Suprapubic skin (tissue), 4 donors: Measurements from ENCODE around the gene CAMTA2. TPM values are rescaled to one million over a fixed set of nuclear protein-coding genes. Genes with fewer than 3 reads are reported as not detected.

Source experiments
- DNase-seq, 2 donors: peaks; one replicate each; pipeline ENCODE4 v3.0.0-alpha.2; 2019; ENCODE audit warnings: low spot score in 2 of 2
- H3K27ac ChIP-seq: fragments of 200-600 bp; sonication (generic); one replicate; pipeline ENCODE4 v1.5.1; 2019
- H3K27me3 ChIP-seq: fragments of 200-600 bp; sonication (generic); one replicate; pipeline ENCODE4 v1.5.1; 2019
- H3K36me3 ChIP-seq: fragments of 200-600 bp; sonication (generic); one replicate; pipeline ENCODE4 v1.5.1; 2019
- H3K4me1 ChIP-seq: fragments of 200-600 bp; sonication (generic); one replicate; pipeline ENCODE4 v1.5.1; 2019
- H3K4me3 ChIP-seq: fragments of 200-600 bp; sonication (generic); one replicate; pipeline ENCODE4 v1.5.1; 2019; ENCODE audit warnings: mild to moderate bottlenecking
- H3K9me3 ChIP-seq: fragments of 200-600 bp; sonication (generic); one replicate; pipeline ENCODE4 v1.5.1; 2019
- EP300 ChIP-seq: sonication (generic); formaldehyde crosslinking; IDR thresholded peaks from one replicate; pipeline ENCODE4 v1.6.1; 2017; ENCODE audit warnings: antibody characterized with exemption
- POLR2A ChIP-seq, 2 donors: fragments of 450-650 bp; IDR thresholded peaks; one replicate each; pipeline ENCODE4 v1.6.1; 2017; ENCODE audit warnings: antibody characterized with exemption in 2 of 2, mild to moderate bottlenecking in 2 of 2, moderate library complexity in 2 of 2
- POLR2AphosphoS5 ChIP-seq, 3 donors: sonication (generic); formaldehyde crosslinking; IDR thresholded peaks; one replicate each; pipeline ENCODE4 v1.6.1; 2017; ENCODE audit warnings: antibody characterized with exemption in 3 of 3
- WGBS: methylation state at CpG from one replicate; pipeline ENCODE4 v1.1.5; 2018; 5-methylcytosine and 5-hydroxymethylcytosine counted together
- total RNA-seq, 4 donors: library from RNA; depleted of rRNA; stranded (reverse); fragments of >200 nt; gene quantifications; one replicate each; pipeline ENCODE4 v1.1.0, GENCODE V29; 2016
- TF ChIP-seq, protein P1 (sequence below), 2 donors: fragments of 200-600 bp in 1 of 2; fragments of 450-650 bp in 1 of 2; sonication (generic) in 1 of 2; IDR thresholded peaks; one replicate each; pipeline ENCODE4 v1.5.1; 2016 to 2019; ENCODE audit warnings: antibody characterized with exemption in 2 of 2, mild to moderate bottlenecking in 1 of 2, moderate library complexity in 1 of 2

The CAMTA2 gene
- total RNA-seq, 4 donors from 2014 or later = 27.4 to 60.8 (median 34.6) TPM

DNA sequence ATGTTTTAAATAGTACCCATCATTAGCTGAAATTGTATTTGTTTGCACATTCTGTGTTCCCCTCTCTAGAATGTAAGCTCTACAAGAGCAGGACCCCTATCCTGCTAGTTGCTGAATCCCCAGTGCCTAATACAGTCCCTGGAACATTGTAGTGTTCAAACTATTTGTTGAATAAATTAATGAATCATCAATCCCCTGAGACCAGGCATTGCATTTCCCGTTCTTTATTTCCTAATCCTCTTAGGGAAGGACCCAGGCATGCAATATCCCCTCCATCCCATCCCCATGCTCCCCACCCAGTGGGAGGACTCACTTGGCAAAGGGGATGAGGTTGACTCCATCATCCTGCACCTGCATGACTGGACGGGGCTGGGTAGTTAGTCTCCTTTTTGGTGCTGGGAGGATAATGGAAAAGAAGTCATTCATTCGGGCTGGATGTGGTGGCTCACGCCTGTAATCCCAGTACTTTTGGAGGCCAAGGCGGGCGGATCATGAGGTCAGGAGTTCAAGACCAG is 6.7 kb upstream of the CAMTA2 start:
- Histone ChIP-seq H3K4me1 (peaks cover 18% of the 10 kb centered on the region), H3K27ac (no peak overlapping the region), H3K9me3 (no peaks in the 10 kb centered on the region), H3K4me3 (no peak overlapping the region), H3K36me3 (no peaks in the 10 kb centered on the region), H3K27me3 (no peaks in the 10 kb centered on the region)
- DNase-seq = no peak
- TF ChIP-seq POLR2AphosphoS5 (IDR thresholded peaks at IDR 0.05) (no peak), POLR2A (IDR thresholded peaks at IDR 0.05) (no peak), EP300 (no peak)
- TF ChIP-seq, protein P1, sequence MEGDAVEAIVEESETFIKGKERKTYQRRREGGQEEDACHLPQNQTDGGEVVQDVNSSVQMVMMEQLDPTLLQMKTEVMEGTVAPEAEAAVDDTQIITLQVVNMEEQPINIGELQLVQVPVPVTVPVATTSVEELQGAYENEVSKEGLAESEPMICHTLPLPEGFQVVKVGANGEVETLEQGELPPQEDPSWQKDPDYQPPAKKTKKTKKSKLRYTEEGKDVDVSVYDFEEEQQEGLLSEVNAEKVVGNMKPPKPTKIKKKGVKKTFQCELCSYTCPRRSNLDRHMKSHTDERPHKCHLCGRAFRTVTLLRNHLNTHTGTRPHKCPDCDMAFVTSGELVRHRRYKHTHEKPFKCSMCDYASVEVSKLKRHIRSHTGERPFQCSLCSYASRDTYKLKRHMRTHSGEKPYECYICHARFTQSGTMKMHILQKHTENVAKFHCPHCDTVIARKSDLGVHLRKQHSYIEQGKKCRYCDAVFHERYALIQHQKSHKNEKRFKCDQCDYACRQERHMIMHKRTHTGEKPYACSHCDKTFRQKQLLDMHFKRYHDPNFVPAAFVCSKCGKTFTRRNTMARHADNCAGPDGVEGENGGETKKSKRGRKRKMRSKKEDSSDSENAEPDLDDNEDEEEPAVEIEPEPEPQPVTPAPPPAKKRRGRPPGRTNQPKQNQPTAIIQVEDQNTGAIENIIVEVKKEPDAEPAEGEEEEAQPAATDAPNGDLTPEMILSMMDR (IDR thresholded peaks at IDR 0.05) = no peak
- 86% methylated on average over 6 of the region's 6 CpGs for WGBS

- peak overlapping the region; percentile 84 for H3K4me3 ChIP-seq
- peak overlapping the region; percentile 89 for H3K27ac ChIP-seq
- no peaks in the 10 kb centered on the region for H3K27me3 ChIP-seq
- TF ChIP-seq EP300 = no peak
- TF ChIP-seq, protein P1 (IDR thresholded peaks at IDR 0.05) = no peak
- TF ChIP-seq POLR2AphosphoS5 (IDR thresholded peaks at IDR 0.05) = no peak
- no peak for TF ChIP-seq POLR2A (IDR thresholded peaks at IDR 0.05)
- no peak for DNase-seq
- peaks cover 10% of the 10 kb centered on the region for H3K36me3 ChIP-seq
- no peaks in the 10 kb centered on the region for H3K9me3 ChIP-seq
- peaks cover 27% of the 10 kb centered on the region for H3K4me1 ChIP-seq
- 3% methylated on average over 14 of the region's 30 CpGs for WGBS
These were observed 492 bp upstream of the CAMTA2 start for GRCh38 chr17:4987767-4988567.

DNA sequence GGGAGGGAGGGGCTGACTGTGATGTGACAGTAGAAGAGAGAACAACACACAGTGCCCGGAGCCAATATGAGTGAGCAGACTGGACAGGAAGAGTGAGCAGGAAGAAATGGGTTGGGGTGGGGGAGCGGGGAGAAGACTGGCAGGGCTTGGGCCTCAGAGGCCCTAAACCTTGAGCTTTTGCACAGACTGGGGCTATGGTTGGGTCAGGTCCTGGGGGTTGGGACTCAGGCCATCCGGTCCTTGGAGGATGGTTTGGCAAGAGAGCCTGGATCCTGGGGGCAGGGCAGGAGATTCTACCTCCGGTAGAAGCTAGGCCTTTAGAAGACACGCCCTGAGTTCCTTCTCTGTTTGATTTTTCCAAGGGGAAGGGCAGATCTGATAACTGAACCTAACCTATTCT is 1.1 kb downstream of the CAMTA2 start:
- TF ChIP-seq, protein P1 (IDR thresholded peaks at IDR 0.05) = no peak
- TF ChIP-seq POLR2A (IDR thresholded peaks at IDR 0.05) = no peak
- no peak for TF ChIP-seq EP300
- TF ChIP-seq POLR2AphosphoS5 (IDR thresholded peaks at IDR 0.05) = no peak
- Histone ChIP-seq H3K27me3 (no peaks in the 10 kb centered on the region), H3K4me3 (peak overlapping the region; percentile 84), H3K27ac (peak overlapping the region; percentile 89), H3K36me3 (peaks cover 26% of the 10 kb centered on the region), H3K4me1 (peaks cover 27% of the 10 kb centered on the region), H3K9me3 (no peaks in the 10 kb centered on the region)
- no peak for DNase-seq
- WGBS = 21% methylated on average over 4 of the region's 5 CpGs

- Histone ChIP-seq H3K27me3 (no peaks in the 10 kb centered on the region), H3K4me3 (no peak overlapping the region), H3K9me3 (no peaks in the 10 kb centered on the region), H3K36me3 (peaks cover 64% of the 10 kb centered on the region), H3K27ac (no peak overlapping the region), H3K4me1 (peaks cover 20% of the 10 kb centered on the region)
- 73% methylated on average over 5 of the region's 5 CpGs for WGBS
- no peak for DNase-seq
- TF ChIP-seq POLR2A (IDR thresholded peaks at IDR 0.05) = no peak
- no peak for TF ChIP-seq POLR2AphosphoS5 (IDR thresholded peaks at IDR 0.05)
- TF ChIP-seq, protein P1 (IDR thresholded peaks at IDR 0.05) = no peak
These were observed 5.2 kb downstream of the CAMTA2 start for GRCh38 chr17:4982305-4982704.

GRCh38 chr17:4980644-4981216 is 6.7 kb downstream of the CAMTA2 start:
- Histone ChIP-seq H3K9me3 (no peaks in the 10 kb centered on the region), H3K4me1 (peaks cover 10% of the 10 kb centered on the region), H3K27ac (no peak overlapping the region), H3K36me3 (peaks cover 80% of the 10 kb centered on the region), H3K4me3 (no peak overlapping the region), H3K27me3 (no peaks in the 10 kb centered on the region)
- DNase-seq = no peak
- TF ChIP-seq EP300 = no peak
- TF ChIP-seq, protein P1 (IDR thresholded peaks at IDR 0.05) = peak; percentile 57 to 67
- 36% methylated on average over 6 of the region's 6 CpGs for WGBS
